AG04449 (cell line): ENCODE data around the gene CCL27.

Experiments used
- CTCF ChIA-PET: fragments of 350-600 bp; formaldehyde crosslinking; extraction: SDS; loops from one replicate; lab custom pipeline; 2021; ENCODE audit warnings: antibody characterized with exemption; lab: Yijun Ruan, JAX
- POLR2A ChIA-PET: fragments of 400-600, 350-600 bp; formaldehyde crosslinking; extraction: SDS; loops from one replicate; lab custom pipeline; 2020; ENCODE audit warnings: antibody characterized with exemption, inconsistent platforms; lab: Yijun Ruan, JAX
- DNase-seq: peaks from one replicate; pipeline ENCODE4 v3.0.0-alpha.2; 2010; ENCODE audit warnings: low read depth, low spot score
- H3K4me3 ChIP-seq: 2 replicates; pipeline ENCODE4 v1.5.1; 2011; ENCODE audit warnings: low read depth, mild to moderate bottlenecking, control low read depth, low read length
- TF ChIP-seq, protein P1 (sequence below): IDR thresholded peaks from one replicate; pipeline ENCODE4 v1.5.1; 2011; ENCODE audit warnings: mild to moderate bottlenecking, moderate library complexity, low read length, control low read depth, inconsistent platforms; ENCODE audit not compliant: insufficient read depth; ENCODE audit errors: missing control alignments

The CCL27 gene

DNA sequence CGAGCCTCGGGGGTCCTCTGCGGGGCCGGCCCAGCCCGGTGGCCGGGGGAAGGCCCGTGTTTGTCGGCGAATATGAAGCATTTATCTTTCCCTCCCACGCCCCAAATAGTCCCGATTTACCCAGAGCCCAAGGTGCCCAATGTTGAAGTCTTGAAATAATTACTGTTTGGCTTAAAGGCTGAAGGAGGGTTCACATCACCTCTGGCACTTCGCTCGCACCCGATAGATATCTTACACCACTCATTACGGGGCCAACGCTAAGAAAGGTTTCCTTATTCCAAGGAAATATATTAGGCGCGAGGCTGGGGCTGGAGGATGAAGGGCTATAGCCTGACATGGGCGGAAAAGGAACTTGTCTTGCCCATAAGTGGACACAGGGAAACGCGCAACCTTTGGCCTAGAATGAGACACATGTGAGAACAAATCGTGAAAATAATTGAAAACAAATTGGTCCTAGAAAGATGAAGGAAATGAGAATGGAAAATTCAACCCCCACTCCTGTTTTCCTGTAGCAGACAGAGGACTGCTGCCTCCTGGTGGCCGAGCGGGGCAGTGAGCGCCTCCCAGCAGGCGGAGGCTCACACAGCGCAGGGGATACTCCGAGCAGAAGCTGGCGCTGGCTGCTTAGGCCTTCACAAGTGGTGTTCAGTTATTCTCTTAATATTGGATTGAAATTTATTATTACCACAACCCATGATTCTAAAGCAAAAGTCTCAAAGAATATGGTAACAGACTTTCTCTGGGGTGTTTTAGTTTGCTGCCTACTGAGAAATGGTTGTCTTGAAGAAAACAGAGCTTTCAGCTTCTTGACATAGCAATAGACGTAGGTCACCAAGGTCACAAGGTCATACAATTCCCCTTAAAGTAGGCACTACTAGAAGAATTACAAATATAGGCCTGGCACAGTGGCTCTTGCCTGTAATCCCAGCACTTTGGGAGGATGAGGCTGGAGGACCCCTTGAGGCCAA is 39.6 kb upstream of the CCL27 start:
- TF ChIP-seq, protein P1, sequence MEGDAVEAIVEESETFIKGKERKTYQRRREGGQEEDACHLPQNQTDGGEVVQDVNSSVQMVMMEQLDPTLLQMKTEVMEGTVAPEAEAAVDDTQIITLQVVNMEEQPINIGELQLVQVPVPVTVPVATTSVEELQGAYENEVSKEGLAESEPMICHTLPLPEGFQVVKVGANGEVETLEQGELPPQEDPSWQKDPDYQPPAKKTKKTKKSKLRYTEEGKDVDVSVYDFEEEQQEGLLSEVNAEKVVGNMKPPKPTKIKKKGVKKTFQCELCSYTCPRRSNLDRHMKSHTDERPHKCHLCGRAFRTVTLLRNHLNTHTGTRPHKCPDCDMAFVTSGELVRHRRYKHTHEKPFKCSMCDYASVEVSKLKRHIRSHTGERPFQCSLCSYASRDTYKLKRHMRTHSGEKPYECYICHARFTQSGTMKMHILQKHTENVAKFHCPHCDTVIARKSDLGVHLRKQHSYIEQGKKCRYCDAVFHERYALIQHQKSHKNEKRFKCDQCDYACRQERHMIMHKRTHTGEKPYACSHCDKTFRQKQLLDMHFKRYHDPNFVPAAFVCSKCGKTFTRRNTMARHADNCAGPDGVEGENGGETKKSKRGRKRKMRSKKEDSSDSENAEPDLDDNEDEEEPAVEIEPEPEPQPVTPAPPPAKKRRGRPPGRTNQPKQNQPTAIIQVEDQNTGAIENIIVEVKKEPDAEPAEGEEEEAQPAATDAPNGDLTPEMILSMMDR = peak; percentile 99
- CTCF ChIA-PET = interaction anchor here (0.5 to 8.7 kb wide), 38 partner anchors 12 to 370 kb away, joined by 3 to 163 read pairs (median 4); partner anchors contain the start of genes ARID3C, CCL19, CCL21 and CCL27
- peak overlapping the region; percentile 62 for H3K4me3 ChIP-seq
- POLR2A ChIA-PET = no interaction called here
- DNase-seq = peak; percentile 16

DNA sequence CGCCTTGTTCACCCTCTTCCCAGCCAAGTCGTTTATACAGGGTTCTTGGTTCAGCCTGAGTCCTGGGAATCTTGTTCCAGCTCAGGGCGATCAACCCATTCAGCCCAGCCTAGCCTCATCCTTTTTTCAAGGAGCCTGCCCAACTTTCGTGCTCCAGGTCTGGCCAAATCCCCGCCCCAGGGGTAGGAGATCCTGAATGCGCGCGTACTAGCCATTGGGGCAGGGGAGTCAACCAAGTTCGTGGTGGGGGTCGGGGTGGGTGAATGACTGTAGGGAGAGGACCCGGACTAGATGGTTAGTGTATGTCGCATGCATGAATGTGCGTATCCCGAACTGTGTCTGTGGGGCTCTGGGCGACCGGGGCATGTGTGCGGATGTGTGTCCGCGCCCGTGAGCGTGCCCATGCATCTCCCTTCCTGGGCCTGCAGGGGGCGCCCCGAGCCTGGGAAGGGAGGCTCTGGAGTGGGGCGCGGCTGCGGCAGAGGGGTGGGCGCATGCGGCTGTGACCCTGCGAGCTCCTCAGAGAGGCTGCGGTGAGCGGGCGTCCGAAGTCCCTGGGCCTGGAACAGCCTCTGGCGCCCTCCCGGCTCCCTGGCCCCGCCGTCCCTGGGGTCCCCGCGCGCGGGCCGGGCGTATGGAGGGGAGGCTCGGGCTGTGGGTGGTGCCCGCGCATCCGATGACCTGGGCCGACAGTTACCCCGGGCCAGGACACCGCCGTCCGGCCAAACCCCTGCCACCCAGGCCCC is 38.7 kb upstream of the CCL27 start:
- peak overlapping the region; percentile 62 for H3K4me3 ChIP-seq
- TF ChIP-seq, protein P1 = peak; percentile 98
- CTCF ChIA-PET = interaction anchor here (0.6 to 8.7 kb wide), 27 partner anchors 11 to 838 kb away, joined by 3 to 163 read pairs (median 6); partner anchors contain the start of genes CCL19, CCL21, DCTN3 and GALT
- POLR2A ChIA-PET = no interaction called here
- no peak for DNase-seq

DNA sequence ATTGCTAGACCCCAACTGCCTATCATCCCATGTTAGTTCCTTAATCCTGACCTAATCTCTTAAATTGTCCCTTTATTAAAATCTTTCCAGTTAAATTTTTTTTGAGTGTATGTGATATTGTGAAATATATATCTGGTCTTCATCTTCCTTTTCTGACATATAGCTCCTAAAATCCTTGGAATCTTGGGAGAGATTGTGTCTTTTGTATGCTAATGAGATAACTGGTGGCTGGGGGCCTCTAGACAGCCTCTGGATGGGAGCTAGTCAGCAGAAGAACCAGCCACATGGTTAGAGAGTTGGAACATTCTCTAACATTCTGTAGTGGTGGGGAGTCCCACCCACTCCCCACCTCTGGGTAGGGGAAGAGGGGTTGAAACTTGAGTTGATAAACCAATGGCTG is 32.4 kb upstream of the CCL27 start:
- DNase-seq = no peak
- TF ChIP-seq, protein P1 = no peak
- POLR2A ChIA-PET = no interaction called here

GRCh38 chr9:34693560-34693959 is 31.1 kb upstream of the CCL27 start:
- POLR2A ChIA-PET = no interaction called here
- H3K4me3 ChIP-seq = no peak overlapping the region
- no peak for DNase-seq
- TF ChIP-seq, protein P1 = no peak
- CTCF ChIA-PET = interaction anchor here (1.2 to 10.0 kb wide), 3 partner anchors 7 to 38 kb away, joined by 3 to 163 read pairs (median 4); no protein-coding TSS in a partner anchor

More for the DNA sequence above, 32.4 kb upstream of the CCL27 start:
- CTCF ChIA-PET = interaction anchor here (1.2 to 10.0 kb wide), 4 partner anchors 6 to 37 kb away, joined by 3 to 163 read pairs (median 4); no protein-coding TSS in a partner anchor
- no peak overlapping the region for H3K4me3 ChIP-seq

GRCh38 chr9:34691936-34692315 is 29.5 kb upstream of the CCL27 start:
- POLR2A ChIA-PET = no interaction called here

More at GRCh38 chr9:34691936-34692315, 29.5 kb upstream of the CCL27 start:
- TF ChIP-seq, protein P1 = no peak
- no peak for DNase-seq
- CTCF ChIA-PET = interaction anchor here (1.2 to 10.0 kb wide), 2 partner anchors 9 to 16 kb away, joined by 3 to 163 read pairs; no protein-coding TSS in a partner anchor
- no peak overlapping the region for H3K4me3 ChIP-seq
